CD4-positive, alpha-beta T cell (primary cell): Measurements from ENCODE around the gene PFKL. TPM values are rescaled to one million over a fixed set of nuclear protein-coding genes. Genes with fewer than 3 reads are reported as not detected.

Experiments used
- ATAC-seq: fragments of 200-7000 bp; cut with Tn5 transposase; one replicate; pipeline ENCODE4 v1.10.0; 2022; ENCODE audit warnings: mild to moderate bottlenecking; ENCODE audit not compliant: poor library complexity
- CTCF ChIA-PET: fragments of 350-600 bp; sonication (Branson Sonifier 250); formaldehyde crosslinking; loops from one replicate; lab custom pipeline; 2021; ENCODE audit warnings: antibody characterized with exemption, inconsistent platforms; lab: Charles Lee
- POLR2A ChIA-PET: fragments of 350-600 bp; sonication (Branson Sonifier 250); formaldehyde crosslinking; loops from one replicate; lab custom pipeline; 2021; ENCODE audit warnings: antibody characterized with exemption, inconsistent platforms; lab: Charles Lee
- DNase-seq, 14 experiments: peaks; one replicate each; pipeline ENCODE4 v3.0.0-alpha.2; 2013 to 2020; ENCODE audit warnings: mixed read lengths in 2 of 14
- H3K27ac ChIP-seq, 2 donors: one replicate each; pipeline versions ENCODE4 v1.5.1 to v1.7.0; 2013; ENCODE audit warnings: low read length in 2 of 2, low read depth in 1 of 2, mild to moderate bottlenecking in 1 of 2
- H3K27me3 ChIP-seq, 2 experiments: 1 replicate in 1 of 2; 2 replicates in 1 of 2; pipeline versions ENCODE4 v1.6.1 to v1.7.0; 2013; ENCODE audit warnings: low read length in 2 of 2, control low read depth in 1 of 2, mild to moderate bottlenecking in 1 of 2, moderate library complexity in 1 of 2; ENCODE audit not compliant: insufficient read depth in 2 of 2, control insufficient read depth in 1 of 2
- H3K36me3 ChIP-seq: one replicate; pipeline ENCODE4 v1.6.1; 2013; ENCODE audit warnings: low read length, control low read depth; ENCODE audit not compliant: insufficient read depth
- H3K4me1 ChIP-seq: one replicate; pipeline ENCODE4 v1.6.1; 2013; ENCODE audit warnings: low read length, control low read depth; ENCODE audit not compliant: insufficient read depth
- H3K4me3 ChIP-seq: one replicate; pipeline ENCODE4 v1.5.1; 2013; ENCODE audit warnings: mild to moderate bottlenecking, low read length, moderate library complexity
- H3K9me3 ChIP-seq, 2 experiments: 1 replicate in 1 of 2; 2 replicates in 1 of 2; pipeline versions ENCODE4 v1.6.1 to v1.7.0; 2013; ENCODE audit warnings: low read length in 2 of 2, mild to moderate bottlenecking in 2 of 2, control low read depth in 1 of 2, moderate library complexity in 1 of 2; ENCODE audit not compliant: control insufficient read depth in 1 of 2, insufficient read depth in 1 of 2
- H3K27ac Mint-ChIP-seq: one replicate; pipeline ENCODE4 v1.8.0; 2020; ENCODE audit warnings: mixed read lengths
- H3K27me3 Mint-ChIP-seq: one replicate; pipeline ENCODE4 v1.8.0; 2021; ENCODE audit warnings: mixed read lengths
- H3K36me3 Mint-ChIP-seq: one replicate; pipeline ENCODE4 v1.8.0; 2021; ENCODE audit warnings: low read depth, mixed read lengths
- H3K4me1 Mint-ChIP-seq: one replicate; pipeline ENCODE4 v1.8.0; 2021; ENCODE audit warnings: low read depth, mixed read lengths
- H3K4me3 Mint-ChIP-seq: one replicate; pipeline ENCODE4 v1.8.0; 2020; ENCODE audit warnings: mild to moderate bottlenecking, mixed read lengths
- H3K9me3 Mint-ChIP-seq: one replicate; pipeline ENCODE4 v1.8.0; 2020; ENCODE audit warnings: mixed read lengths
- CTCF ChIP-seq: fragments of 200-600 bp; IDR thresholded peaks from one replicate; pipeline ENCODE4 v1.8.0; 2022; ENCODE audit warnings: antibody characterized with exemption, mild to moderate bottlenecking
- intact Hi-C, 2 experiments: fragments of 100-400 bp; cut with DNase I in 1 of 2; cut with micrococcal nuclease in 1 of 2; formaldehyde crosslinking; loops; one replicate each; pipeline versions ENCODE4 v1.15.1 to v1.9.0; 2023 to 2025; cut with DNase I, micrococcal nuclease
- total RNA-seq, 174 experiments: library from RNA in 2 of 174; stranded (reverse) in 2 of 174; gene quantifications; one replicate each; pipeline ENCODE4 v1.2.3 and lab custom pipeline; 2021 to 2026

PFKL gene
- total RNA-seq, 2 experiments from 2014 or later: 115 to 117 TPM

- DNase-seq (no peak), ATAC-seq (no peak)
- Mint-ChIP-seq H3K27ac (no peak overlapping the region), H3K9me3 (no peaks in the 10 kb centered on the region), H3K36me3 (no peaks in the 10 kb centered on the region), H3K27me3 (no peaks in the 10 kb centered on the region), H3K4me3 (no peak overlapping the region), H3K4me1 (peaks cover 9% of the 10 kb centered on the region)
- H3K36me3 ChIP-seq: no peaks in the 10 kb centered on the region
- ChIA-PET POLR2A (no interaction called here), CTCF (no interaction called here)
- intact Hi-C loops: no loop called here
- H3K27me3 ChIP-seq: no peaks in the 10 kb centered on the region
- peaks cover 6 to 21% of the 10 kb centered on the region in 2 experiments for H3K9me3 ChIP-seq
- no peak overlapping the region for H3K4me3 ChIP-seq
- peaks cover 4% of the 10 kb centered on the region for H3K4me1 ChIP-seq
- H3K27ac ChIP-seq: no peak overlapping the region
- TF ChIP-seq CTCF: no peak
Measured at GRCh38 chr21:44363278-44363677, 63.4 kb downstream of the PFKL start.

GRCh38 chr21:44364151-44365053, 64.5 kb downstream of the PFKL start:
- Mint-ChIP-seq H3K27me3 (no peaks in the 10 kb centered on the region), H3K9me3 (no peaks in the 10 kb centered on the region), H3K4me1 (peaks cover 9% of the 10 kb centered on the region), H3K4me3 (no peak overlapping the region), H3K36me3 (no peaks in the 10 kb centered on the region), H3K27ac (no peak overlapping the region)
- H3K36me3 ChIP-seq: no peaks in the 10 kb centered on the region
- POLR2A ChIA-PET: no interaction called here
- H3K27ac ChIP-seq: no peak overlapping the region
- H3K4me3 ChIP-seq: no peak overlapping the region
- intact Hi-C loops: no loop called here
- TF ChIP-seq CTCF: no peak
- H3K4me1 ChIP-seq: peaks cover 4% of the 10 kb centered on the region
- CTCF ChIA-PET: no interaction called here
- peaks cover 6 to 21% of the 10 kb centered on the region in 2 experiments for H3K9me3 ChIP-seq
- ATAC-seq (no peak), DNase-seq (no peak)
- H3K27me3 ChIP-seq: no peaks in the 10 kb centered on the region

- CTCF ChIA-PET: no interaction called here
- no peak overlapping the region for H3K4me3 Mint-ChIP-seq
- no peak overlapping the region for H3K27ac Mint-ChIP-seq
- no peaks in the 10 kb centered on the region for H3K27me3 Mint-ChIP-seq
- no peaks in the 10 kb centered on the region for H3K9me3 Mint-ChIP-seq
- Histone ChIP-seq H3K27me3 (no peaks in the 10 kb centered on the region), H3K4me1 (peaks cover under 1% of the 10 kb centered on the region), H3K9me3 (peaks cover 6 to 21% of the 10 kb centered on the region in 2 experiments), H3K36me3 (no peaks in the 10 kb centered on the region), H3K27ac (no peak overlapping the region), H3K4me3 (no peak overlapping the region)
- intact Hi-C loops: no loop called here
- DNase-seq (no peak), ATAC-seq (no peak)
- POLR2A ChIA-PET: no interaction called here
- H3K4me1 Mint-ChIP-seq: peaks cover 5% of the 10 kb centered on the region
- no peak for TF ChIP-seq CTCF
- H3K36me3 Mint-ChIP-seq: no peaks in the 10 kb centered on the region
Measured at GRCh38 chr21:44365251-44365966, 65.6 kb downstream of the PFKL start.
